T-helper 1 cell (primary cell): Measurements from ENCODE around the gene RTF2.

Experiments
- DNase-seq, 5 donors: peaks; one replicate each; pipeline ENCODE4 v3.0.0-alpha.2; 2012 to 2020
- total RNA-seq, 4 donors: gene quantifications; one replicate each; lab custom pipeline; 2026; lab: John Stamatoyannopoulos, UW

Gene RTF2, protein sequence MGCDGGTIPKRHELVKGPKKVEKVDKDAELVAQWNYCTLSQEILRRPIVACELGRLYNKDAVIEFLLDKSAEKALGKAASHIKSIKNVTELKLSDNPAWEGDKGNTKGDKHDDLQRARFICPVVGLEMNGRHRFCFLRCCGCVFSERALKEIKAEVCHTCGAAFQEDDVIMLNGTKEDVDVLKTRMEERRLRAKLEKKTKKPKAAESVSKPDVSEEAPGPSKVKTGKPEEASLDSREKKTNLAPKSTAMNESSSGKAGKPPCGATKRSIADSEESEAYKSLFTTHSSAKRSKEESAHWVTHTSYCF
- total RNA-seq = 38.3 to 62.1 (median 48.8) reads per million in 4 donors

DNA sequence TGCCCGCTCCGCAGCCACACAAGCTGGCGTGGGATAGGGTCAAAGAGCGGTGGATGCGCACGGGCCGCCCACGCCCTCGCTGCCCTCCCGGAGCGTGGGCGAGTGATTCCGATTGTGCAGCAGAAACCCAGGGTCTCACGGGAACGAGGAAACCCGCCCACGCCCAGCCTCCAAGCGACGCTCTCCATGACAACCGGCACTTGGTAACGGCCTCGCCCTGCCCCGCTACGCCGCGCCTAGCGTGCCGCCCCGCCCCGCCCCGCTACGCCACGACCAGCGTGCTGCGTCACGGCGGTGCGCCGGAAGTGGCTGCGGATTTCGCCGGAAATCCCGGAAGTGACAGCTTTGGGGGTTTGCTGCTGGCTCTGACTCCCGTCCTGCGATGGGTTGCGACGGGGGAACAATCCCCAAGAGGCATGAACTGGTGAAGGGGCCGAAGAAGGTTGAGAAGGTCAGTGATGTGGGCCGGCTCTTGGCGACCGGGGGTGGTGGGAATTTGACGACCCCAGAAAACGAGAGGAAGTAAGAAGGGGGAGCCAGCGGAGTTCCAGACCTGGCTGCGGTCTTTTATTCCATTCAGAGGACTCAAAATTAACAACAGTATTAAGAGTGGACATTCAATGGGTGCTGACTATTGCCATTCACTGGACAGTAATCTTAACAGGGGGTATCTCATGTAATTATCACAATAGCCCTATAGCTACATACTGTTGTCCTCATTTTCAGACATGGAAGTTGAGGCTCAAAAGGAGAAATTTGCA, at the start of gene RTF2:
TSS of gene RTF2 (plus strand) at position 312 of the 761 bp plus-strand sequence. CDS start at position 383, 71 bp downstream.
- peak; percentile 89 to 96 (median 93) for DNase-seq

DNA sequence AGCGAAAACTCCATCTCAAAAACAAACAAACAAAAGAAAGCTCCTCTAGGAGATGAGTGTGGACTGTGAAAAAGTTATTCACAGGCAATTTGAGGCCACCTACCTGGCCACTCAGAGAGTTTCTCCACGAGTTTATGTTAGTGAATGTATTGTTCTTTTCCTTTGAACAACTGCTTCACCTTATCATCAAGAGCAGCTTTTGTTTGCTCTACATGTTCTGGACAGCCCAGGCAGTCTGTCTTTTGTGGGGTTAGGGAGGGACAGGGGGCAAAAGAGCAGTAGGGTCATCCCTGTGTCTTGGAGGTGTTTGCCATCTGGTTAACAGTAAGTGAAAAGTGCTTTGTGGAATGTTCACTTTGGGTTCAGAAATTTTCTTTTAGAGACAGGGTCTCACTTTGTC, 48.4 kb upstream of the RTF2 start:
- DNase-seq = no peak

DNA sequence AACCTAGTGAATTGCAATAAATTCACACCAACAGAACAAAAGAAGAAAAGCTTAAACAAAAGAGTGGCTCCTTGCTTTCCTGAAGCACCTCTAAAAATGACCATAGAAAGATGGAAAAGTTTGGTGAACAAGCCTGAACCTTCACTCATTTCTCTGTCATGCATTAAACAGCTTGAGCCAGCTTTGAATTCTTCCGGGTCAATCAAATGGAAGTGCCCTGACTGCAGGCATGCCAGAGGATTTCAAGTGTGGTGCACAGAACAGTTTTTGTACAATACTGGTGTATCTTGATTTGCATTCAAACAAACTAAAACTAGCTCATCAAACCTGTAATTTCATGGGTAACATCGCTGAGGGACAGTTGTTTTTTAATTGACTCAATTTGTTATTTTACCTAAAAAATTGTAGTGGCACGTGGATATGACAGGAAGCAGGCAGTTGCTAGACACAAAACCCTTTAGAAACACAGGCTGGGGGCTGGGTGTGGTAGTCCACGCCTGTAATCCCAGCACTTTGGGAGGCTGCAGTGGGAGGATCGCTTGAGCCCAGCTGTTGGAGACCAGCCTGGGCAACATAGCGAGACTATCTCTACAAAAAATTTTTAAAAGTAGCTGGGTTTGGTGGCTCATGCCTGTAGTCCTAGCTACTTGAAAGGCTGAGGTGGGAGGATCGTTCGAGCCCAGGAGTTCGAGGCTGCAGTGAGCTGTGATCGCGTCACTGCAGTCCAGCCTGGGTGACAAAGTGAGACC, 47.3 kb upstream of the RTF2 start:
- DNase-seq = no peak

DNA sequence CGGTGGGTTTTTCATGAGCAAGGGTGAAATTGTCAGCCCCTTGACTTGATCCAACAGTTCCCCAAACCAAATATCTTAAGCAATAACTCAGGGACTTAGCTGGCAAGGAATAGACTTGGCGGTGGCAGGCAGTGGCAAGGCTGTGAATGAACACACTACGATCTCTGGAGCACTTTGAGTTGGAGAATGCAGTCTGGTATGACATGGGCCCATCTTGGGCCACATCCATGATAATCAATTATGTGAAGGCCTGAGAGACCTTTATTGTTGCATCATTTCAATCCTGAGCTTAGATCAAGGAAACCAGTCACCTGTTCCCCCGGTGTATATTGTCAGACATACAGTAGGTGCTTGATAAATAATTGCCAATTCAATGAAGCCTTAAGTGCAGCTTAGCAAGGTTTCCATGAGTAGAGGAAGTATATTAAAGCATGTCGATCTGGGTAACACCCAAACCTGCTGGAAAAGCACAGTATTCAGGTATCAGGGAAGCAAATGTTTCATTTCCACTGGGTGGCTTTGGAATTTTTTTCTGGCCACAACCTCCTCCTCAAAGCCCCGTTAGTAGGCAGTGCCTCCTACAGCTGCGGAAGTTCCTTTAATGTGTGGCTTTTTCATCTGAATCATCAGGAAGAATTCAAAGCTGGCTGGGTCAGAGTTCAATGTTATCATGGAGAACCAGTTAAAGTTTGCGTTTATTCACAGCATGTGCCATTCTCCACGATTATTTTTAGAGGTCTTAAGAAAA, 46.2 kb upstream of the RTF2 start:
- no peak for DNase-seq

DNA sequence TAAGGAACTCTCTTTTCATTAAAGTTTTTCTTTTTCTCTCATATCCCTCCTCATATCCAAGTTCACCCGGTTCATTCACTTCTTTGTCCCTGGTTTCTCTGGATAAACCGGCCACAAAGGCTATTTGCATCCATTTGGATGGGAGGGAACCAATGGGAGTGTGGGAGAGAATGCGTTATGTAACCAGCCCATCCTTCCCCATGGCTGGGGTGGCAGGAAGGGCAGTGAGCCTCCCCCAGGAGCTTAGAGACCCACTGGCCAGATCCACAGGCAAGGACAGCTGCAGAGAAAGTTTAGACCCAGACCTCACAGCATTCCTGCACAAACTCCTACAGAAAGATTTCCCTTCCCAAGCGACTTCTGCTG, 45.6 kb upstream of the RTF2 start:
- DNase-seq = no peak

DNA sequence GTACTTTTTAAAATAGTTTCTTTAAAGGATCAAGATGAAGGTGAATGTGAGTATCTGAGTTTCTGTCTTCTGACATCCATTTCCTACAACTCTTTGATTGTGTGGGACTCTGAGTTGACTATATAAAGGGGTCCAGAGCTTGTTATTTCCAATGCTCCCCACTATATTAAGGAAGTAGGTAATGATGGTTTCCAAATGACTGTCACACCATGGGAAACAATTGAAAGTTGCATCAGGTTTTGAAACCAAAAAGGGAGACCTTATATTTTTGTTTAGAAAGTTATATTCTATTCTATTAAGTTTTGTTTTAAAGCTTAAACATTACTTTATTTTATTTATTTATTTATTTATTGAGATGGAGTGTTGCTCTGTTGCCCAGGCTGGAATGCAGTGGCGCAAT, 45.2 kb upstream of the RTF2 start:
- DNase-seq = no peak

DNA sequence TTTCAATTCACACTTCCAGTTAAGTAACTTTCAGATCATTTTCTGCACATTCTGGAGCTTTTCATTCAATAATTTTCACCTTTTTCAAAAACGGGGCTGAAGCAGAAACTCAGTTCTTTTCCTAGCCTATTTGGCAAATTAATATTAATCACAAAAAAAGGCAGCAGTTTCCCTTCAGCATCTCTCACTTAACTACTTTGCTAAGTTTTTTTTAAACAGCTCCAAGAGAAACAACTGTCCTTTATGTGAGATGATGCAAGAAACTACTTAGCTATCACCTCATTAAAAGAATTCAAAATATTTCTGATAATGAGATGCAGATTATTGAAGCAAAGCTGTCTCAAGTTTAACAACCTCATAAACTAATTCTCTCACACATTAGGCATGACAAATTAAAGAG, 44.5 kb upstream of the RTF2 start:
- DNase-seq = no peak

DNA sequence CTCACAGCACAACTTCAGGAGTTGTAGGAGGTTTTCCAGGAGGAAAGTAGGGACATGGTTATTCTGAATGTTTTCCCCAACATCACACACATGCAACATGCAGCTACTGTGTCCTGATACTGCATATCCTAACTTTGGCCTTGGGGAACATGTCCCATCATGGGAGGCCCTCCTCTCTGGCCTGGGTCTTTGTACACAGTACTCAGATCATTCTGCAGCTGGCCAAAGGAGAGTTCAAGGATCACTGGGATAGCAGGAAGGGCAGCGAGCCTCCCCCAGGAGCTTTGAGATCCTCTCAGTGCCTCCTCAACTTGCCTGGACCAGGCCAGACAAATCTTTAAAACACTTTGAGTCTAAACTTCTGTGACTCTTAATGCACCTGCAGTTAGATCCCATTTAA, 43.5 kb upstream of the RTF2 start:
- DNase-seq = no peak

DNA sequence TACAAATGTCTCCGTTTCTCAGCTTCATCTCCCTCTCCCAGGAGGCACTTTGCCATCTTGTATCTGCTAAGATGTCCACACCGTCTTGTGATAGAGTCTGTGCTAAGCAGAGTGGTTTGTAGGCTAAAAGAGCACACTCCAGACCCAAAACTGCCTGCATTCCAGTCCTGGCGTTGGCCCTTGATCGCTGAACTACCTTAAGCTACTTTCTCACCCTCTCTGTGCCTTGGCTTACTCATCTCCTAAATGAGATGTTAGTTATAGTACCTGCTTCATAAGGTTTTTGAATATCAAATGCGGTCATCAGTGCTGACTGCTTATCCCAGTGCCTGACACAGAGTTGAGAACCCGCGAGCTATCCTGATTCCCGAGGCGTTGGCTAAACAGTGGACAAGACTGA, 42.4 kb upstream of the RTF2 start:
- DNase-seq = no peak

DNA sequence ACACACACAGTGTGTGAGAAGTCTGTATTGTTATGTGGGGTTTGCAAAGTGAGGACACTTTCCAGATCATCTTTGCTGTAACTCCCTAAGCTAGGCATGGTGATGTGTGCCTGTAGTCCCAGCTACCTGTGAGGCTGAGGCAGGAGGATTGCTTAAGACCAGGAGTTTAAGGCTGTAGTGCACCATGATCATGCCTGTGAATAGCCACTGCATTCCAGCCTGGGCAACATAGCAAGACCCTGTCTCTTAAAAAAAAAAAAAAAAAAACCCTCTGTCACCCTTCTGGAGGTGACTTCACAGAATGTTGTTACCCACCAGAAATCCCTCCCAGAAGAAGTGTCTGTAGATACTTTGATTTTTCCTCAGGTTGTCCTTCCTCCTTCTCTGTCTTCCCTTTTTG, 41.5 kb upstream of the RTF2 start:
- no peak for DNase-seq

DNA sequence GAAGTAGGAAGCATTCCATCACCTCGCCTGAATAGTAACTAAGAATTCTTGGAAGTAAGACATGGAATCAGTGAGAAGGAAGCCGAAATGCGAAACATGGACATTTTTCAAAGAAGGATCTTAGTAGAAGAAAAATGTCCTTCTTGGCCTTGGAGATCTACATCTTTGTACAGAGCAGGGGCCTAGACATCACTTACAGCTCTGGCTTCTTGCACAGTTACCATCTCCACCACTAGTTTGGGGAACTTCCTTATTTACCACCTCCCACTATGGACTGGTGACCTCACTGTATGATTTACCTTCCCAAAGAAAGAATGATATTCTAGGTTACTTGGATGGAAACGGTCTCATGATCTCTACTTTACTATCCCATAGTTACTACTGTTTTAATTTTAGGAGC, 40.6 kb upstream of the RTF2 start:
- DNase-seq = no peak

DNA sequence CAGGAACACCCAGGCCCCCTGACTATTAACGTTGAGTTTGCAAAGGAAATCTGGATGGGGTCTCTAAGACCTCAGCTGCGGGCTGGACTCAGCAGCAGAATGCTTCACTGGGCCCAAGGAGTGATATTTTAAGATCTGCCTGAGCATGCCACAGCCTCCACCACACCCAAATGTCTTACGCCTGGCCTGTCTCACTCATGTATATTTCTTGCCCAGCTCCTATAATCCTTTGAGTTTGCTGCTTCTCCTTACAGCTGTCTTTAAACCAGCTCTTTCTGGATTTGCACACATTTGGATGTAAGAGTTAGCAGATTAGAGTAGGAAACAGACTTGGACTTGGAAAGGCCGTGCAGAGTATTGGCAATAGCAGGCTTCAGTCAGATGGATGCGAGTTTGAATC, 40.0 kb upstream of the RTF2 start:
- DNase-seq = no peak

DNA sequence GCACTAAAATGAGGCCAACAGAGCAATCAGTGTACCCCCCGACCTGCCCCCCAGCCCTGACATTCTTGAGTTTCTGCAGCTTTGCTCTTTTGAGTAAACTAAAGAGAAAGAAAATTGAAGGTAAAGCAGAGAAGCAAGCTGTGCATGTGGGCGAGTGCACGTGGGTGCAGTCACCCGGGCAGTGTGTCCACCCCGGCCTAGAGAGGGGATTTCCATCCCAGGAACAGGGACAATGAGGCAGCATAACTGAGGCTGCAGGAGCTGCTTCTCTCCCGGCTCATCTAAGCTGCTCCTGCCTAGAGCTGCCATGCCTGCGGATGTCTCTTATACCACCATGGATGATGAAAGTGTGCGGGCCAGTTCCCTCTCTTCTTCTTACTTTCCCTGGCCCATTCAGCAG, 39.5 kb upstream of the RTF2 start:
- DNase-seq = no peak

DNA sequence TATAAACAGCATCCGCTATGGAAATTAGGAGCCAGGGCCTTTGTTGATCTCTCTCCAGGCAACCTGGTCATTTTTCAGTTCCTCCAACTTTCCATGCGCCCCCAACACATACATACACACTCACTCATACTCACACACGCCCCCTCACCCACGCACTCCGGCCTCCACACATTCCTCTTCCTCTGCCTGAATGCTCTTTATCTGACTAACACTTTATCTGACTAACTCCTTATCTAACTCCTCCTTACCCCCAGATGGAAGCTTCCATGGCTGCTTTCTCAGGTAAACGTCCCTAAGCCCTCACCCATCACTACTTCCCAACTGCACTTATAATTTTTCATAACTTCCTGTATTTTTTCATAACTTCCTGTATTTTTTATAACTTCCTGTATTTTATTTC, 38.9 kb upstream of the RTF2 start:
- no peak for DNase-seq

DNA sequence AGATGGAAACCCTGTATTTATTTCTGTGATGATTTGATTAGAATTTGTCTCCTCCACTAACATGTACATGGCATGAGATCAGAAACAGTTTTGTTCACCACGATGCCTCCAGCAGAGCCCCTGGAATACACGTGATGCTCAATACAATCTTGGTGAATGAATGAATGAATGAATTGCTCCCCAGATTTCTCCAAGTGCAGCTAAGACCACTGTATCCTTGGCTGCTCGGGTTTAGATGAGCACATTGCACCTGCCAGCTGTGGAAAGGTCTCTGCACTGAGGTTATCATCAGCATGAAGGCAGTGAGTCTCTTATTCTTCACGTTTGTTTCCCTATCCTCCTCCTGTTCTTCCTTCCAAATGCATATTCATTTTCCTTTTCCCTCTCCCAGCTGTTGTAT, 38.5 kb upstream of the RTF2 start:
- no peak for DNase-seq

DNA sequence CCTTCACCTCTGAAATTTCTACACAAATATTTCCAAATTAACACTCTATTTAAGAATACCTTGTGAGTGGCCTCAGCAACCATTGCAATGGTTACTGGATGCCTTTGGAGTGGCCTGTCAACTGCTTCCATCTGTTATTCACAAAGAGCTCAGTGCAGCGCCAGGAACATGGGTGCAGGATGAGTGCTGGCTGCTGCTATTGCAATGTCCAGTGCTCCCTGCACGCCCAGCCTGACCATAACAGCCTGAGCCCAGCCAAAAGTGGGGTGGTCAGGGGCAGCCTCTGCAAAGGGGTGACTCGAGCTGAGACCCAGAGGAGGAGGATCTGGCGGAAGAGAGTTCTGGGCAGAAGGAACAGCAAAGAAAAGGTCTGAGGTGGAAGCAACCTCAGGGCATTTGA, 38.0 kb upstream of the RTF2 start:
- no peak for DNase-seq

DNA sequence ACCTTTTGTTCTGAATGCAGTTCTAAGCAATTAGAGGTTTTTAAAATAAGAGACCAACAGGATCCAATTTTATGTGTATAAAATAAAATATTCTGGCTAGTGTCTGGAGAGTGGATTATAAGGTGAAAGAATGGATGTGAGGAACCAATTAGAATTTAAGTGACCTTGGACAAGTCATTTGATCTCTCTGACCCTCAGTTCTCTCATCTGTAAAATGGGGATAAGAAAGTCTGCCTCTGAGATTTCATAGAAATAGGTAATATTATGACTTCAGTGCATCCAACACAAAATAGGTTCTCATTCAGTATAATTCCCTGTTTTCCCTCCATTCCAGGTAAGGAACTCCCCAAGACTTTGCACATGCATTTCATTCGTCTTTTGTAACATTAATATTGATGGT, 37.5 kb upstream of the RTF2 start:
- no peak for DNase-seq

DNA sequence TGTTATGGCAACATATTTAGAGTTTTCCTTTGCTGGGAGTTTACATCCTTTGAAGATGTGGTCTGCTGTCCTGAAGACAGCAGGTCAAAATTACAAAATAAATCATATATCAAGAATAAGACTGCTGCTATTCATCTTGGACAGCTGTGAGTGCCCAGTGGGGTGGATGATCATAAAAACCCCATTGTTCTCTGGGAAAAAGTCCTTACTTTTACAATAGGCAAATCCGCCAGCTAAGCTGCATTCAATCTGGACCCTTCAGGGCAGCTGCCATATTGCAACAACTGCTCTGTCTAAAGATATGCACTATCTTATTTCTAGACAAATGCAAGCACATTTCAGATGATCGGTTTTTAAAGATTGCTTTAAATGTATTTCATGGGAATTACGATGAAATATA, 37.0 kb upstream of the RTF2 start:
- DNase-seq = no peak

DNA sequence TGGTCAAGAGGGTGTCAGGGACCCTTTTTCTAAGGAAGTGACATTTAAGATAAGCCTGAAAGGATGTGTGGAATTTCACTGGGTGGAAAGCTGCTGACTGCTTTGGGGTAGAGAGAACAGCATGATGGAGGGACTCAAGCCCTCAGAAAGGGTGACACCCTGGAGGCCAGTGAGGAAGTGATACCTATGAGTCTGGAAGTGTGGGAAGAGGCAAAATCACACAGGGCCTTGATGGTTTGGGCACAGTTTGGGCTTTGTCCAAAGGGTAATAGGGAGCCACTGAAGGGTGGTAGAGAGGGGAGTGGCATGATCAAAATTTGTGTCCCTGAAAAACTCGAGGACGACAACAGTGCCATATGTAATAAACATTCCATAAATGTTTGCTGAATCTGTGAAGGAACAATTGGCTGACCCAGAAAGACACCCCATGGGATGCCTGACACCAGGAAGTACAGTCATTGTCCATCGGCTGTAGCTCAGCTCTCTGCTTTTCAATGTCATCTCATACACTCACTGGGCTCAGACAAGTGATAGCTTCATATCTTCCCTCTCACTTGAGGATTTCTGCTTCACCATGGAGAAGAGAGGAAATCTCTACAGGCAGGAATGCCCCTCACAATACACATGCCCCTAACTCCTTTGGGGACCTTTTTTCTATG, 35.1 kb upstream of the RTF2 start:
- DNase-seq = no peak

DNA sequence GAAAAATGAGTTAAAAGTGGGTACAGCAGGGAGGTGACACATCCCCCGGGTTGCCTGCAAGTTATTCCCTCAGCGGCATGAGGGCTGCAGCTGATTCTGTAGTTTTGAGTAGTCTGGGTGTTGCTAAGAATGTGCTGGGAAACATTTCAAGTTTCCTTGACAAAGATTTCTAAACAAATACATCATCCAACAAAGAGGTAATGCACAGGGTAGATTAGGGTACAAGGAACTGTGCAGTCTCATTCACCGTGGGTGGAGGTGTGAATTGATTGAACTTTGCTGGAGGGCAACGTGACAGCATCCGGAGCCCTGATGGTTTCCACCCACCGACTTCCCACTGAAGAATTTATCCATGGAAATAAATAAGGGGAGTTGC, 34.6 kb upstream of the RTF2 start:
- no peak for DNase-seq

DNA sequence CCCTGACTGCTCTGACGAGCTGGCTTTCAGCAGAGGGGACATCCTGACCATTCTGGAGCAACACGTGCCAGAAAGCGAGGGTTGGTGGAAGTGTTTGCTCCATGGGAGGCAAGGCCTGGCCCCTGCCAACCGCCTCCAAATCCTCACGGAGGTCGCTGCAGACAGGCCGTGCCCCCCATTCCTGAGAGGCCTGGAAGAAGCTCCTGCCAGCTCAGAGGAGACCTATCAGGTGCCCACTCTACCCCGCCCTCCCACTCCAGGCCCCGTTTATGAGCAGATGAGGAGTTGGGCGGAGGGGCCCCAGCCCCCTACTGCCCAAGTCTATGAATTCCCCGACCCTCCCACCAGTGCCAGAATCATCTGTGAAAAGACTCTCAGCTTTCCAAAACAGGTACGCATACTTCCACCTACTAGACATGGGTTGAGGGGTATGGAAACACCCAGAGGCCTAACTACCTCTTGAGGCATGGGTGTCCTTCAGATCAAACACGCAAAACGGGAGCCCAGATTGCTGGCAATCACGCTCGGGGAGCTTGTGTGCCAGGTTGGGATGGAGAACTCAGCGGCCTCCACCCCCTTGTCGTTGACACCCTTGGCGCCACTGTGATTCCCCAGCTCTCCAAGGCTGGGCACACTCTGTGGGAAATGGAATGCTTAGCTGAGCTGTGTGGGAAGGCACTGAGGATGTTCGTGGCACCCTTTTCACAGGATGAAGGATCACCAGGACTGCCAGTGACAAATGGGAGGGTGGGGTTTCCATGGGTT, 31.0 kb upstream of the RTF2 start:
- no peak for DNase-seq

DNA sequence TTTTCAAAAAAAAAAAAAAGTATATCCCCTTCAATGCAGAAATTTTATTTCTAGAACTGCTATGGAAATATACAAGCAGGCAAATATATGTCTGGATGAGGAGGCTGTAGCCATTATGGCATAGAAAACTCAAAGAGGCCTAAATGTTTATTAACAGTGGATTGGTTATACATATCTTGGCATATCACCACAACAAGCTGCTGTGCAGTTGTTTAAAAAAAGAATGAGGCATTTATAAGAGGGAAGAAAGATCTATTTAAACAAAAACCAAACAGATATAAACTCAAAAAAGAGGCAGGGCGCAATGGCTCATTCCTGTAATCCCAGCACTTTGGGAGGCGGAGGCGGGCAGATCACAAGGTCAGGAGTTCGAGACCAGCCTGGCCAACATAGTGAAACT, 30.1 kb upstream of the RTF2 start:
- no peak for DNase-seq
